ENCODE measurements around the gene MAP3K3. TPM values are rescaled to one million over a fixed set of nuclear protein-coding genes. Genes with fewer than 3 reads are reported as not detected.

MAP3K3 gene
- total RNA-seq, 1 donor from 2014 or later = 58.5 TPM

DNA sequence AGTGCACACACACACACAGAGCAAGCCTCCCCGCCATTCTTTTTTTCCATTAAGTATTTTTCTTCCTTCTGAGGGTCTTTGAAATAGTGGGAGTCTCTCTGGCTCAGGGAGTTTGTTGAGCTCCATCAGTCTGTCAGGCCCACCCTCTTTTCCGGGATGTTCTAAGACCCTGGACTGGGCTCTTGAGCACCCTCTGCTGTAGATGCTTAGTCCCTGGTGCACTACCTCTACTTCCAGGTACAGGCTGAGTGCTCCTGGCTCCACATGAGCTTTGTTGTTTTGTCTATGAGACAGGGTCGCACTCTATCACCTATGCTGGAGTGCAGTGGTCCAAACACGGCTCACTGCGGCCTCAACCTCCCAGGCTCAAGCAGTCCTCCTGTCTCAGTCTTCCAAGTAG, 57.0 kb downstream of the MAP3K3 start:
- Histone ChIP-seq H3K9me3 (no peaks in the 10 kb centered on the region), H3K36me3 (peaks cover 49% of the 10 kb centered on the region), H3K4me3 (no peak overlapping the region), H3K27ac (no peak overlapping the region), H3K4me1 (peaks cover 56% of the 10 kb centered on the region), H3K27me3 (ENCODE audit: low read depth) (no peaks in the 10 kb centered on the region)
- intact Hi-C loops (cut with DNase I) = no loop called here
- TF ChIP-seq, protein P1, sequence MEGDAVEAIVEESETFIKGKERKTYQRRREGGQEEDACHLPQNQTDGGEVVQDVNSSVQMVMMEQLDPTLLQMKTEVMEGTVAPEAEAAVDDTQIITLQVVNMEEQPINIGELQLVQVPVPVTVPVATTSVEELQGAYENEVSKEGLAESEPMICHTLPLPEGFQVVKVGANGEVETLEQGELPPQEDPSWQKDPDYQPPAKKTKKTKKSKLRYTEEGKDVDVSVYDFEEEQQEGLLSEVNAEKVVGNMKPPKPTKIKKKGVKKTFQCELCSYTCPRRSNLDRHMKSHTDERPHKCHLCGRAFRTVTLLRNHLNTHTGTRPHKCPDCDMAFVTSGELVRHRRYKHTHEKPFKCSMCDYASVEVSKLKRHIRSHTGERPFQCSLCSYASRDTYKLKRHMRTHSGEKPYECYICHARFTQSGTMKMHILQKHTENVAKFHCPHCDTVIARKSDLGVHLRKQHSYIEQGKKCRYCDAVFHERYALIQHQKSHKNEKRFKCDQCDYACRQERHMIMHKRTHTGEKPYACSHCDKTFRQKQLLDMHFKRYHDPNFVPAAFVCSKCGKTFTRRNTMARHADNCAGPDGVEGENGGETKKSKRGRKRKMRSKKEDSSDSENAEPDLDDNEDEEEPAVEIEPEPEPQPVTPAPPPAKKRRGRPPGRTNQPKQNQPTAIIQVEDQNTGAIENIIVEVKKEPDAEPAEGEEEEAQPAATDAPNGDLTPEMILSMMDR (IDR thresholded peaks at IDR 0.05) = no peak
- no peak for ATAC-seq
- no peak for DNase-seq

DNA sequence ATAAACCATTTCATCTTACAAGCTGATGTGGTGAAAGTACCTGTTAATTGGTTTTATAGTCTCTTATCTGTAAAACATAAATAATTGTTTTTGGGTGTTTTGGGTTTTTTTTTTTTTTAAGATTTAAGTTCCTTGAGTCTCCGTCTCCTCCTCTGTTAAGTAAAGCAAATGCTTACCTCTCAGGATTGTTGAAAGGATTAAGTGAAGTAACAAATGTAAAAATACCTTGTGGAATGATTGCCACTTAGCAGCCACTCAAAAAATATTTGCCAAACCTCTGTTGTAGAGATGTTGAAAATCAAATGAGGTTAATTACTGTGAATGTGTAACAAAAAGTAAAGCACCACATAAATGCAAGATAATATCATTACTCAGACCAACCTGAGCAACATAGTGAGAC, 58.5 kb downstream of the MAP3K3 start:
- intact Hi-C loops (cut with DNase I) = no loop called here
- TF ChIP-seq, protein P1 (IDR thresholded peaks at IDR 0.05) = no peak
- peaks cover 49% of the 10 kb centered on the region for H3K4me1 ChIP-seq
- ATAC-seq = peak; percentile 25 to 69
- H3K27me3 ChIP-seq (ENCODE audit: low read depth) = no peaks in the 10 kb centered on the region
- no peak overlapping the region for H3K4me3 ChIP-seq
- H3K36me3 ChIP-seq = peaks cover 64% of the 10 kb centered on the region
- no peaks in the 10 kb centered on the region for H3K9me3 ChIP-seq
- DNase-seq = no peak
- H3K27ac ChIP-seq = peak overlapping the region; percentile 33

DNA sequence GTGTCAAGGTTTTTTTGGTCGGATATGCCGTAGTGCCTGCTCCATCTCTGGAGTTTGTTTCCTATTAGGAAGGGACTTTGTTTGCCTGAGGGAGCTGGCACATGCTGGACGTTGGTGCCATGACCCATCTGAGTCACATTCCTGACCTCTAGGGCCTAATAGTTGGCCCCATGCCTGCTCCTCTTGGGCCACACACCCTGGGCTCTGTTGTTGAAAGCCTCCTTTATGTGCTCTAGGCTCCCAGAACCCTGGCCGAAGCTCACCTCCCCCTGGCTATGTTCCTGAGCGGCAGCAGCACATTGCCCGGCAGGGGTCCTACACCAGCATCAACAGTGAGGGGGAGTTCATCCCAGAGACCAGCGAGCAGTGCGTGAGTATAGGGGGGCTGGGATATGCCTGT, 59.3 kb downstream of the MAP3K3 start:
- H3K9me3 ChIP-seq = no peaks in the 10 kb centered on the region
- peaks cover 72% of the 10 kb centered on the region for H3K36me3 ChIP-seq
- DNase-seq (no peak), ATAC-seq (peak; percentile 67 to 74)
- intact Hi-C loops (cut with DNase I) = no loop called here
- H3K4me1 ChIP-seq = peaks cover 41% of the 10 kb centered on the region
- H3K4me3 ChIP-seq = no peak overlapping the region
- peak overlapping the region; percentile 33 for H3K27ac ChIP-seq
- no peaks in the 10 kb centered on the region for H3K27me3 ChIP-seq (ENCODE audit: low read depth)
- TF ChIP-seq, protein P1 (IDR thresholded peaks at IDR 0.05) = no peak

DNA sequence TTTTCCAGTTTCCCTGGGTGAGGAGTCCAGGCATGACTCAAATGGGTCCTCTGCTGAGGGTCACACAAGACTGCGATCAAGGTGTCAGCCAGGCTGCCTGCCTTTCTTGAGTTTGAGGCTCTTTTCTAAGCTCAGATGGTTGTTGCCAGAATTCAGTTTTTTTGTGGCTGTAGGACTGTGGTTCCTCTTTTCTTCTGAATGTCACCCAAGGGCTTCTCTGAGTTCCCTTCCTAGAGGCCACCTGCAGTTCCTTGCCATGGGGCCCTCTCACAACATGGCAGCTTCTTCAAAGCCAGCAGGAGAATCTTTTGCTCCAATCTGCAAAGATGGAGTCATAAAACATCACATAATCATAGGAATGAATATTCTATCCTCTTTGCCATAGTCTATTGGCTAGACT, 60.2 kb downstream of the MAP3K3 start:
- TF ChIP-seq, protein P1 (IDR thresholded peaks at IDR 0.05) = no peak
- Histone ChIP-seq H3K27ac (no peak overlapping the region), H3K9me3 (no peaks in the 10 kb centered on the region), H3K36me3 (peaks cover 76% of the 10 kb centered on the region), H3K27me3 (ENCODE audit: low read depth) (no peaks in the 10 kb centered on the region), H3K4me1 (peaks cover 32% of the 10 kb centered on the region), H3K4me3 (no peak overlapping the region)
- DNase-seq = no peak
- ATAC-seq = no peak
- intact Hi-C loops (cut with DNase I) = no loop called here

DNA sequence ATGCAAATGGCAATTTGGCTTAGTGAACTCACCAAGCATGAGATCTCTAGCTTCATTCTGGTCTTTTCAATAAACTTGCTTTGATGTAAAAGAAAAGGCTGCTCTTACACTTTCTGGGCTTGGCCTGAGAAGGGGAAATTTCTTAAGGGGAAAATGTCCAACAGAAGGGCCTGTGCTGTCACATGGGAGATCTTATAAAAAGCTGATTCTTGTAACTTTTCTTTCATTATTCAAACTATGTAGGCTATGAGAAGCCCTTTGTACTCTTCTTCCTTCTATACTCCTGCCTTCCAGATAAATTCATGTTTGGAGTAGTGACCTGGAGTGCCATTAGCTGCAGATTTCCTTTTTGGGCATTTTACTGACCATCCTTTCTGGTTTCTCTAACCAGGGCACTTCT, 60.8 kb downstream of the MAP3K3 start:
- DNase-seq (no peak), ATAC-seq (no peak)
- peaks cover 32% of the 10 kb centered on the region for H3K4me1 ChIP-seq
- no peak overlapping the region for H3K4me3 ChIP-seq
- no peak overlapping the region for H3K27ac ChIP-seq
- peaks cover 76% of the 10 kb centered on the region for H3K36me3 ChIP-seq
- intact Hi-C loops (cut with DNase I) = no loop called here
- no peaks in the 10 kb centered on the region for H3K9me3 ChIP-seq
- TF ChIP-seq, protein P1 (IDR thresholded peaks at IDR 0.05) = no peak
- no peaks in the 10 kb centered on the region for H3K27me3 ChIP-seq (ENCODE audit: low read depth)

DNA sequence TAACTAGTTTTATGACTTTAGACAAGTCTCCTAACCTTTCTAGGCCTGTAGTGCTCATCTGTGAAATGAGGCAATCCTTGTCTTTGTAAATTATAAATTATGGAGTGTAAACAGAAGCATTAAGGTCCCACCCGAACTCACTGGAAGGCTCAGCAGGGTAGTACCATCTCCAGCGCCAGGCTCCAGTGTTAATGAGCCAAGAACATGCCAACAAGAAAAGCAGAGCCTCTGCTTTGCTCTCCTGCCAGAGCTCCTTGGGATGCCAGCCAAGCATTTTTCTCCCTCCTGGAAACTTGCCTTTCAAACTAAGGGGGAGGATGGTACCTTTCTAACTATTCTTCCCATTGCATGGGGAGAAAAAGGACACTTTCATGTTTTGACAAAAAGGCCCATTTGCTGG, 62.8 kb downstream of the MAP3K3 start:
- peaks cover 82% of the 10 kb centered on the region for H3K36me3 ChIP-seq
- TF ChIP-seq, protein P1 (IDR thresholded peaks at IDR 0.05) = no peak
- peaks cover 28% of the 10 kb centered on the region for H3K4me1 ChIP-seq
- DNase-seq (no peak), ATAC-seq (no peak)
- H3K27me3 ChIP-seq (ENCODE audit: low read depth) = no peaks in the 10 kb centered on the region
- no peaks in the 10 kb centered on the region for H3K9me3 ChIP-seq
- H3K27ac ChIP-seq = no peak overlapping the region
- no peak overlapping the region for H3K4me3 ChIP-seq
- intact Hi-C loops (cut with DNase I) = no loop called here
